ENCODE results near the gene BACH2.
A peak's percentile ranks its signal among the peaks of the same experiment; 100 is the strongest.
"Not testable (repeated sequence)": the region's sequence is repeated elsewhere in the genome, so short reads cannot be mapped to it uniquely, and the experiment has no call there.

BACH2 gene

DNA sequence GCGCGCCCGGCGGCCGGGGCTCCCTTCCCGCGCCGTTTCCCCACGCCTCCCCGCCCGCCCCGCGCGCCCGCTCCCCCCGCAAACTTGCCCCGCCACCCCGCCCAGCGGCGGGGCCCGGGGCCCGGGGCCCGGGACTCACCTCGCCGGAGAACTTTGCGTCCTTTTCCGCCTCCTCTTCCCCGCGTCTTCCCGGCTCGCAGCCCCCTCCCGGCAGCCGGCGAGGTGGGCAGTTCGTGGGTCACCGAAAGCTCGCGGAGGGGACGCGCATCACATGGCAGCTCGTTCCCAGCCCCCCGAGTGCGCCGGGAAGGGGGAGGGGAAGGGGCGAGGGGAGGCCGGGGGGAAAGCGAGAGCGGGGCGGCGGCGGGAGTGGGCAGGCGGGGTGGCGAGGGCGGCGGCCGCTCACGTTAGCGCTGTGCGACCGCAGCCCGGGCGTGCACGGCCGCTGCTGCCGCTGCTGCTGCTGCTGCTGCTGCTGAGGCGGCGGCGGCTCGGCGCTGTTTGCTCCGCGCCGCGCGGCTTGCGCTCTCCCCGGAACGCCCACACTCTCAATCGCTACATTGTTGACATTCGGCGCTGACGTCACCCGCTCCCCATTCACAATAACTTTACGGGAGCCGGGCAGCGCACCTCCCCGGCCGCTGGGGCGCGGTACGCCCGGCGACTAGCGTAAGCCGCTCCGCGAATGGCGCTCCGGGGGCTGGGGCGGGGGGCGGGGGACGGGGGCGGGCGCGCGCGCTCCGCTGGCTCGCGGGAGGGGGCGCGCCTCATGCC is at the start of gene BACH2:
BACH2 (minus strand) TSS at position 503 of the 774 bp plus-strand sequence. CDS start 287,999 bp downstream, outside the sequence.
- peak; percentile 48 for DNase-seq

DNA sequence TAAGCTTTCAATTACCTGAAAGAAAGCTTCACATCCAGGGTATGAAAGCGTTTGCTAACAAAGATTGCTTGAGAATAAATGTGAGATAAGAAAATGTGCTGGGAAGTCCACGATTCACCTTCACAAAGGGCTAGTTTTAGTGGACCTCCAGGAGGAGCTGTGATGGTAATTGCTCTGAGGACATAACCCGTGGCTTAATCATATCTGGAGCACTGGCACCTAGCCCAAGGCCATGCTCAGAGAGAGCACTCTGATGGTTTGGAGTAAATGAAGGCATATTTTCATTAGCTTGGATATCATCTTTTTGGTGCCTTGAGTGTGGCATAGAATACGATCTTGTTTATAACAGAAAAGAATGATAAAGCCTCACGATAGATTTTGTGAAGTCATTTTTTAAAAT is 46.9 kb upstream of the BACH2 start:
- no peak for DNase-seq

DNA sequence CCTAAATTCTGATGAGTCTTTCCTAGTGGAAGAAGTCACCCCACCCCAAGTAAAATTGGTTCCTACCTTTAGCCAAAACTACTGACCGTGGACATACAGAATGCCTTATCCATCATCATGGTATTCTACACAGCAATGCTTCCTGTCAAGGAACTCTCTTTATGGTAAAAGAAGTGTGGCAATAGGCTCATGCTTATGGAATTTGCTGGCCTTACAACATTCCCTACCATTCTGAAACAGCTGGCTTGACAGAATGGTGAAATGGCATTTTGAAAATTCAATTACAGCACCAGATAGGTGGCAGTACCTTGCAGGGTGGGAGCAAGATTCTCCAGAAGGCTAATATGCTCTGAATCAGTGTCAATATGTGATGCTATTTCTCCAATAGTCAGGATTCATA is 41.8 kb upstream of the BACH2 start:
- DNase-seq = no peak

DNA sequence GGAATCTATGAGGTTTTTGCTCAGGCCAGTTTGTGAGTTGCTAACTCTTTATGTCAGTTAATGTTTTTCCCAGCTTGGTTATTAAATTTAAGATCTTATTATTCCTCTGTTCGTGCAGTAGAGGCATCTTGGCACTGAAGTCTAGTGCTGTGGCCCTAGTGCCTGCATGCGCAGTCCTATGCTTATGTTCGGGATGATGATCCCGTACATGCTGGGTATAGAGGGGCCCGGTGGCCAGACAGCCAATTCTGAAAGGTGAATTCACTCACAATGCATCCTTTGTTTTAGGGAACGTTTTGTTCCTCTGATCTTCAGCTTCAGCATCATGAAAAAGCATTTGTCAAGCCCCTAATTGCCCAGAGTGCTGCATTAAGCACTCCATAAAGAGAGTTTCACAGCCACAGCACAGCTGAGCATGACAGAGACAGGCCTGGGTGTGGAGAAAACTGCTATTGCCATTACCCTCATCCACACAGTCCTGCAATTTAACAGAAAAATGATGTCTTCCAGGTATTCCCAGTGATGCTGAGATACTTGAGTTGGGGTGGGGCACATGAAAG is 39.8 kb upstream of the BACH2 start:
- no peak for DNase-seq

GRCh38 chr6:90333928-90334327 is 37.3 kb upstream of the BACH2 start:
- no peak for DNase-seq

DNA sequence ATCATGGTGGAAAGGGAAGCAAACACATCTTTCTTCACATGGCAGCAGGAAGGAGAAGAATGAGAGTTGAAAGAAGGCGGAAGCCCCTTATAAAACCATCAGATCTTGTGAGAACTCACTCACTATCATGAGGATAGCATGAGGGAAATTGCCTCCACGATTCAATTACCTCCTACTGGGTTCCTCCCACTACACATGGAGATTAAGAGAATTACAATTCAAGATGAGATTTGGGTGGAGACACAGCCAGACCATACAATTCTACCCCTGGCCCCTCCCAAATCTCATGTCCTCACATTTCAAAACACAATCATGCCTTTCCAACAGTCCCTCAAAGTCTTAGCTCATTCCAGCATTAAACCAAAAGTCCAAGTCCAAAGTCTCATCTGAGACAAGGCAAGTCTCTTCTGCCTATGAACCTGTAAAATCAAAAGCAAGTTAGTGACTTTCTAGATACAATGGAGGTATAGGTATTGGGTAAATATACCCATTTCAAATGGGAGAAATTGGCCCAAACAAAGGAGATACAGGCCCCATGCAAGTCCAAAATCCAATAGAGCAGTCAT is 36.4 kb upstream of the BACH2 start:
- not testable (repeated sequence) for DNase-seq

DNA sequence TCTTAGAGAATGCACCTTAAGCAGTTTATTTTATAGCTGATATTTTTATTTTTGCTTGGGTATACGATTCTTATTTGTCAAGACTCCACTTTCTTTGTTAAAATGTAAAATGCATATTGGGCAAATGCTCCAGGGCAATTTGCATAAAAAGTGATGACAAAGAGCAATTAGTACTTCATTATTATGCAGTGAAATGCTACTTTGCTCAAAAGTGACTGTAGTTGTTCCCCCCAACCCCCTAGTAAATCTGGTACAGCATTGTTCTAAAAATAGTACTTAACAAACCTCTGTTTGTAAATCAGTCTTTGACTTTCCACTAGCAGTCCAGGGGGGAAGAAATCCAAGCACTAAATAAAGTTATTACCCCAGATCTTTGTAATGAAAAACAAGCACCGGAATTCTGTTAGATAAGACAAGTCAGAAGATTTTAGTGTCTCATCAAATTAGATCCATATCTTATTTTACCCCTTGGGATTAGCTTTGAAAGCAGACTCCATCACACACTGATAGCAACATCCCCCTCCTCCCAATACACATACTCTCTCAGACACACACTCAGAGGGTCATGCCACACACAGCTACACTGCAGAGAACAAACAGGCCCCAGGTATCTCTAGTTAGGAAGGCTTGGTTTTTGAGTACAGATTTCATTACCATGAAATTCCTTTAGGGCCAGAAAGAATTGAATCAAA is 32.9 kb upstream of the BACH2 start:
- no peak for DNase-seq

DNA sequence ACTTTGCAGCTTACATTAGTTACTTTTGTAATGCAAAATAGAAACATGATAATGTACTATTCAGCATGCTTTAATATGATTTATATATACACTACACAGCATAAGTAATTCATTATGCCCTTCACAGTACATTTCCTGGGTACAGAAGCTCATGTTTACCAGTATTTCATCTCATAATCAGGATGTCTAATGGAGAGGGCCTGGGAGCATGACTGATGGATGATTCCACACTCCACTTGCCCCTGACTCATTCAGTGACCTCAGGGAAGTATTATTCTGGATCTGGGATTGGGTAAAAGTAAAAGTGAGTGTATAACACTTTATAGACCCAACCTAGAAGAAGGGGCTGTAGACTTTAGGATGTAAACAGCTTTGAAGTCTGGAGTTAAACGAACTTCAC is 31.4 kb upstream of the BACH2 start:
- no peak for DNase-seq

DNA sequence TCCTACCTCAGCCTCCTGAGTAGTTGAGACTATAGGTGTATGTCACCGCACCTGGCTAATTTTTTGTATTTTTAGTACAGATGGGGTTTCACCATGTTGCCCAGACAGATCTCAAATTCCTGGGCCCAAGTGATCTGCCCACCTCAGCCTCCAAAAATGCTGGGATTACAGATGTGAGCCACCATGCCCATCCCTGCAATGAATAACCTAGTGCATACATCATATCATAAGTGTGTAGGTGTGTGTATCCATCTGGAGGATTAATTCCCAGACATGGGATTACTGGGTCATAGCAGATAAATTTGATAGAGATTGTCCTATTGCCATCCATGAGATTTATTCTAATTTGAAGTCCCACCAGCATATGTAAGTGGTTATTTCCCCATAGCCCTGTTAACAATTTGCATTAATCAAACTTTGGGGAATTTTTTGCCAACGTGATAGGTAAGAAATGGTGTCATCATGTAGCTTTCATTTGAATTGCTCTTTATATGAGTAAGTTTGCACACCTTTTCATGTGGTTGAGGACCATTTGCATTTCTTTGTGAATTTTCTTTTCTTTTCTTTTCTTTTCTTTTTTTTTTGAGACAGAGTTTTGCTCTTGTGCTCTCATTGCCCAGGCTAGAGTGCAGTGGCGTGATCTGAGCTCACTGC is 29.9 kb upstream of the BACH2 start:
- no peak for DNase-seq

GRCh38 chr6:90323706-90324105 is 27.1 kb upstream of the BACH2 start:
- no peak for DNase-seq

- DNase-seq = no peak
These were observed 26.4 kb upstream of the BACH2 start for GRCh38 chr6:90322976-90323474.

GRCh38 chr6:90319979-90320685 is 23.5 kb upstream of the BACH2 start:
- DNase-seq = no peak

- peak; percentile 45 for DNase-seq
These were observed 22.4 kb upstream of the BACH2 start for GRCh38 chr6:90319044-90319443.

DNA sequence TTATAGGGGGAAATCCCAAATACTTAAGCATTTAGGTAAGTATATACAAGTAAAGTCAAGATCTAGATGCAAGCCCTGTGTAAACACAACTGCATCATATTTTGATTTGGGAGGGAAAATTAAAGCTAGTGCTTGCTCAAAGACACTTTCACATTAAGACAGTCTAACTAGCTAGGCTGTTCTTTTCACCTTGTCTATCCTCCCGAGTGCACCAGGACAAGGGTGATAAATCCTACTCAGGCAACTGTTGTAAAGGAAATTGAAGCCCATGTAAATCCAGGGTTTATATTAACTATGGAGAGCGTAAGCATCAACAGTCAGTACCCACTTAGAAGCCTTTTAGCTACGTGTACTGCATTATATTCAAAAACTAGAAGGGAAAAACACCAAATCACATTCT is 19.3 kb upstream of the BACH2 start:
- no peak for DNase-seq

GRCh38 chr6:90315354-90315950 is 18.8 kb upstream of the BACH2 start:
- DNase-seq = no peak

DNA sequence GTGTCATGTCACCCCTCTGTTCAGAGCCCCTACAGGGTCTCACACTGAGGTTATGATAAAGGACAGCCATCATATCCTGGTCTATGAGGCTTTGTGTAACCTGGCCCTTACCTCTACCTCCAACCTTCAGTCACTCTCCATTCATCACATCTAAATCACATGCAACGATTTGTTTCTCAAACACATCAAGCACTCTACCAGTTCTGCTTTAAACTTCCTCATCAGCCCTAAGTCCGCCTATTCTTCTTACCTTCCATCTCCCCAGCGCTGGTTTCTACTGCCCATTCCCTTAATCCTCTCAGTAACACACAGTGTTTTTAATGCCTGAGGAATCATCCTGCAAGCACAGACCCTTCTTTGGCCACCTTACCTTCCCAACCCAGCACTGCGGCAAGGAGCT is 17.9 kb upstream of the BACH2 start:
- no peak for DNase-seq

GRCh38 chr6:90311569-90311968 is 14.9 kb upstream of the BACH2 start:
- DNase-seq = no peak

DNA sequence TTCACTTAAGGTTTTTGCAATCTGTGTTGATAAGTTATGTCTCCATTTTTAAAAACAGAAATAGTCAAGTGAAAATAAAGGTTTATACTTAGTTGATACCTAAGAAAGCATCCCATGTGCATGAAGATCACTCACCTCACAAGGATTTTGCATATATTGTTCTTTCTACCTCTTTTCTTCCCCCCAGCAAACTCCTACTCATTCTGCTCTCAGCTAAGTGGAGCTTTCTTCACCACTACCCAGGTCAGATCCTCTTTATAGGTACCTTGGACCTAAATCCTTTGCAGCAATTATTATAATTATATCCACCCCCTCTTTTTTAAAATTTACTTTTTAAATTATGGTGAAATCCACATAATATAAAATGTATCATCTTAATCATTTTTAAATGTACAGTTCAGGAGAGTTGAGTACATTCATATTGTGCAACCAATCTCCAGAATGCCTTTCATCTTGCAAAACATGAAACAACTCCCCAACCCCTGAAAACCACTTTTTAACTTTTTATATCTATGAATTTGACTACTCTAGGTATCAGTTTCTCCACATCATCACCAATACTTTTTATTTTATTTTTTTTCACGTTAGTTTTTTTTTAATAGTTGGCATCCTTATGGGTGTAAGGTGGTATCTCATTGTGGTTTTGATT is 9.3 kb upstream of the BACH2 start:
- no peak for DNase-seq

- no peak for DNase-seq
These were observed 7.7 kb upstream of the BACH2 start for GRCh38 chr6:90304308-90304707.

DNA sequence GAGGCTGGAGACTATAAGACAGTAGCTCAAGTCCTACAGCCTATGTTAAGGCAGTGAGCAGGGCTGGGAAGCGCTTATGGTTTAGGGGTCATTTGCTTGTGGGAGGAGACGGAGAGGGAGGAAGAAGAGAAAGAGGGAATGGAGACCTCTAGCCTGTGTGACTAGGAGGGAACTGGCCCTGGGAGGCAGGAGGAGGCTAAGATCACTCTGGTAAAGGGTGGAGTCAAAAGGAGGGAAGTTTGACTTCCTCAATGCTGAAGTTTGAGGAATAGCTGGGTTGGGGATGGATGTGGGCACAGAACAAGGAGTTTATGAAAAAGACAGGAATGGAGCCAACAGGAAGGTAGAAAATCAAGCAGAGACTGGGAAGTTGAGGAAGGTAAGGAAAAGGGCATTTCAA is 6.4 kb upstream of the BACH2 start:
- DNase-seq = no peak

DNA sequence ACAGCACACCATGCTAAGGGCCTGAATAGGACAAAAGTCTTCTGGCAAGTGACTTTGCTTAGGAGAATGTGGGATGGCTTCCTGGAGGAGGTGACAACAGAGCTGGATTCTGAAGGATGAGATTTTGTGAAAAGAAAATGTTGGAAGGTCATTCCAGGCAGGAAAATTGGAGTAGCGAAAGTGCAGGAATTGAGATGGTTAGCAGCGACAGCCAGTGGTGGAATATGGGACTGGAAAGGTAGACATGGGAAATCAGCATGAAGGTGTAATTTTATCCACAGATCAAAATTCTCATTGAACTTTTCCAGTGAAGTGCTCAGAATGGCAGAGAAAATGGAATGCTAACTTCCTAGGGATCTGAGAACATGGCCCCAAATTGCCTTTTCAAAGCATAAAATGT is 5.7 kb upstream of the BACH2 start:
- DNase-seq = no peak

DNA sequence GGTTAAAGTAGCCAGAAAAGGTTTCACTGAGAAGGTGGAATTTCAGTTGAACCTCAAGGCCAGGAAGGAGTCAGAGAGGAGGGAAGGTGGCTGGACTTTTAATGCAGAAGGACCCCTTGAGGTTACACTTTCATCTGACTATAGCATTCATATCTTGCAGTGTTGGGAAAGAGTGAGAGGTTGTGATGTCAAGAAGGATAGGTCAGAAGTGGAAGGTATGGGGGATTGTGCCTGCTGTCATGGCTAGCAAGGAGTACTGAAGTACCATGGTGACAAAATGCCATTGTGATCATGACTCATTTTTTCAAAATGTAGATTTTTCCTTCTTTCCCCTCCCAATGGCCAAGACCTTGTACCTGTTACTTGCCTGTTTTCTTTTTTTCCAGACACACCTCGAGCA is 5.2 kb upstream of the BACH2 start:
- DNase-seq = no peak

All from NCI-H446 treated with DMSO at 0.1 percent for 48 hours (cell line).